Left lung (tissue), 14 donors: ENCODE data around the gene CLRN2. TPM values are rescaled to one million over a fixed set of nuclear protein-coding genes. Genes with fewer than 3 reads are reported as not detected.

Source experiments
- ATAC-seq: fragments of 200-7000 bp; cut with Tn5 transposase; one replicate; pipeline ENCODE4 v1.9.1; 2020; ENCODE audit warnings: moderate library complexity
- DNase-seq, 4 donors: peaks; one replicate each; pipeline ENCODE4 v3.0.0-alpha.2; 2013 to 2020
- H3K27ac ChIP-seq, 2 donors: fragments of 200-600 bp; sonication (generic) in 1 of 2; one replicate each; pipeline versions ENCODE4 v1.5.0 to v1.8.0; 2020 to 2021
- H3K27me3 ChIP-seq, 2 donors: fragments of 200-600 bp; sonication (generic) in 1 of 2; one replicate each; pipeline versions ENCODE4 v1.5.0 to v1.8.0; 2020 to 2021
- H3K36me3 ChIP-seq, 2 donors: fragments of 200-600 bp; sonication (generic) in 1 of 2; one replicate each; pipeline versions ENCODE4 v1.5.0 to v1.8.0; 2020 to 2021
- H3K4me1 ChIP-seq, 2 donors: fragments of 200-600 bp; one replicate each; pipeline ENCODE4 v1.8.0; 2021
- H3K4me3 ChIP-seq, 2 donors: fragments of 200-600 bp; sonication (generic) in 1 of 2; one replicate each; pipeline versions ENCODE4 v1.5.0 to v1.8.0; 2020 to 2021; ENCODE audit warnings: mild to moderate bottlenecking in 1 of 2
- H3K9me3 ChIP-seq, 2 donors: fragments of 200-600 bp; sonication (generic) in 1 of 2; one replicate each; pipeline versions ENCODE4 v1.5.0 to v1.8.0; 2020 to 2021
- intact Hi-C, 2 donors: fragments of 100-400 bp; cut with DNase I; formaldehyde crosslinking; loops; one replicate each; pipeline versions ENCODE4 v1.11.2 to v1.14.2; 2022
- long read RNA-seq, 12 donors: library from polyadenylated mRNA in 2 of 12; unstranded in 2 of 12; transcript quantifications; one replicate each; pipeline ENCODE4 v2.0.0 and lab custom pipeline, GENCODE V29; 2019 to 2026
- polyA plus RNA-seq, 6 donors: library from polyadenylated mRNA; unstranded; fragments of 120-200 nt; gene quantifications; one replicate each; pipeline ENCODE4 v1.2.1, GENCODE V29; 2013; ENCODE audit not compliant: insufficient read length in 6 of 6
- total RNA-seq, 2 donors: library from RNA; stranded (reverse); fragmentation: NEBNext Ultra II Directional; extraction: Animal tissue kit (Norgen Biotek cat#: 25700); gene quantifications; one replicate each; pipeline ENCODE4 v1.2.1, GENCODE V29; 2021
- TF ChIP-seq, protein P1 (sequence below), 2 donors: fragments of 200-600 bp; sonication (generic) in 1 of 2; IDR thresholded peaks; one replicate each; pipeline versions ENCODE4 v1.5.0 to v1.8.0; 2021; ENCODE audit warnings: antibody characterized with exemption in 2 of 2
- donor health status: DM: no; HTN: yes; CAD: no.
- donor health status: DM: no; HTN: no; CAD: no.

CLRN2 gene, protein sequence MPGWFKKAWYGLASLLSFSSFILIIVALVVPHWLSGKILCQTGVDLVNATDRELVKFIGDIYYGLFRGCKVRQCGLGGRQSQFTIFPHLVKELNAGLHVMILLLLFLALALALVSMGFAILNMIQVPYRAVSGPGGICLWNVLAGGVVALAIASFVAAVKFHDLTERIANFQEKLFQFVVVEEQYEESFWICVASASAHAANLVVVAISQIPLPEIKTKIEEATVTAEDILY
- total RNA-seq (not detected), polyA plus RNA-seq (under 1 TPM in 1 of 6 donors, not detected in 5; 0.20 TPM)
- long read RNA-seq, donor 1 = 0 reads
- long read RNA-seq, donor 2 = 0 reads
- long read RNA-seq, donor 3 = 0 reads
- long read RNA-seq, donor 4 = 0 reads
- long read RNA-seq, donor 5 = 0 reads
- long read RNA-seq, donor 6 = 0 reads
- long read RNA-seq, donor 7 = 0 reads
- long read RNA-seq, donor 8 = 0 reads
- long read RNA-seq, donor 9 = 0 reads
- long read RNA-seq, donor 10 = 0 reads
- long read RNA-seq, donor 11 = 0 reads
- long read RNA-seq, donor 12 = 0 reads

DNA sequence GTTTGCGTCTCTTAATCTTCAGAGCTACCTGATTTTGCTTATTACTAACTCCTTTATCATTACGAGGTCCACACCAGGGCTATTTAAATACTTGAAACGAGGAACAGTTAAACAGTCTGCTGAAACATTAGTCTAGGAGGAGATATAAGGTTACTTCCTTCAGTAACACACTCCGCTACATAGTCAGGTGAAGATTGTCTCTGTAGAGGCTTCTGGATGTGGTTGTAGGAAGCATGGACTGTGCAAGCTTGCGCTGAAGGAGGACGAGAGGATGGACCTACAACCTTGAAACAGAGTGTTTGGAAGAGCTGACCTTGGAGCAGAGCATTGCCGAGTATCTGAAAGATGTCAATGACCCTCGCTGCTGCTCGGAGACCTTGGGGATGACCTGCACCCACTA is at the start of gene CLRN2:
Gene CLRN2, plus strand, starts transcription at position 301 of the 400 bp plus-strand sequence. CDS start 102 bp downstream, outside the sequence.
- intact Hi-C loops = no loop called here
- TF ChIP-seq, protein P1, sequence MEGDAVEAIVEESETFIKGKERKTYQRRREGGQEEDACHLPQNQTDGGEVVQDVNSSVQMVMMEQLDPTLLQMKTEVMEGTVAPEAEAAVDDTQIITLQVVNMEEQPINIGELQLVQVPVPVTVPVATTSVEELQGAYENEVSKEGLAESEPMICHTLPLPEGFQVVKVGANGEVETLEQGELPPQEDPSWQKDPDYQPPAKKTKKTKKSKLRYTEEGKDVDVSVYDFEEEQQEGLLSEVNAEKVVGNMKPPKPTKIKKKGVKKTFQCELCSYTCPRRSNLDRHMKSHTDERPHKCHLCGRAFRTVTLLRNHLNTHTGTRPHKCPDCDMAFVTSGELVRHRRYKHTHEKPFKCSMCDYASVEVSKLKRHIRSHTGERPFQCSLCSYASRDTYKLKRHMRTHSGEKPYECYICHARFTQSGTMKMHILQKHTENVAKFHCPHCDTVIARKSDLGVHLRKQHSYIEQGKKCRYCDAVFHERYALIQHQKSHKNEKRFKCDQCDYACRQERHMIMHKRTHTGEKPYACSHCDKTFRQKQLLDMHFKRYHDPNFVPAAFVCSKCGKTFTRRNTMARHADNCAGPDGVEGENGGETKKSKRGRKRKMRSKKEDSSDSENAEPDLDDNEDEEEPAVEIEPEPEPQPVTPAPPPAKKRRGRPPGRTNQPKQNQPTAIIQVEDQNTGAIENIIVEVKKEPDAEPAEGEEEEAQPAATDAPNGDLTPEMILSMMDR (IDR thresholded peaks at IDR 0.05) = no peak
- no peak for DNase-seq

DNA sequence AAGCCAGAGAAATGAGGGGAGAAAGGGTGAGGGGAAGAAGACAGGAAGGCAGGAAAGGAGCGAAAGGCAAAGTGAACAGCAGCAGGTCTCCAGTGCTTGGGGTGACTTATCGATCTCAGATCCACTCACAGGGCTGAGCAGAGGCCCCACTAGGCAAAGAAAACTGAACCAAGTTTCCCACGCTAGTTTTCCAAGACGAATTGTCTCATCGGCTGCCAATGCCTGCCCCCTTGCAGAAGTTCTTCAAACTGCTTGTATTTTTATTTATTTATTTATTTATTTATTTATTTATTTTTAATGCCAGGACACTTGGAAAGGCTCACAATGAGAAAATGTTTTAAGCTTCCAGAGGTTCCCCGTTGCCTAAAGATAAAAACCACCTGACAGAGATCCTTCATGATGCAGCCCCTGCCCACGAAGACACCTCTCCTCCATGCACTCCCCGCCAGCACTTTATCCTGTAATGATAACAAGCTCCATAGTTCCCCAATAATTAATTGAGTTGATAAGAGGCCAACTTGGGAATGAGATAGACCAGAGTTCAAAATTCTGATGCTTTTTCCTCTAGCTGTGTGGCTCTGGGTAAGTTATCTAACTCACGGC is 46.2 kb upstream of the CLRN2 start:
- Histone ChIP-seq H3K27me3 (no peaks in the 10 kb centered on the region), H3K9me3 (no peaks in the 10 kb centered on the region), H3K4me1 (no peaks in the 10 kb centered on the region), H3K36me3 (no peaks in the 10 kb centered on the region), H3K4me3 (no peak overlapping the region), H3K27ac (no peak overlapping the region)
- ATAC-seq (no peak), DNase-seq (peak in 2 of 4 donors; percentile 23 to 48)
- TF ChIP-seq, protein P1 (IDR thresholded peaks at IDR 0.05) = peak; percentile 19 to 38
- intact Hi-C loops = no loop called here

More for the DNA sequence above, at the start of gene CLRN2:
- H3K4me3 ChIP-seq = no peak within 1 kb of the TSS
- ATAC-seq = no peak
- H3K27me3 ChIP-seq = no peaks in the 10 kb centered on the region
- no peaks in the 10 kb centered on the region for H3K36me3 ChIP-seq
- no peak within 1 kb of the TSS for H3K27ac ChIP-seq
- H3K9me3 ChIP-seq = no peaks in the 10 kb centered on the region
- H3K4me1 ChIP-seq = peaks cover 6 to 25% of the 10 kb centered on the region in 2 donors

DNA sequence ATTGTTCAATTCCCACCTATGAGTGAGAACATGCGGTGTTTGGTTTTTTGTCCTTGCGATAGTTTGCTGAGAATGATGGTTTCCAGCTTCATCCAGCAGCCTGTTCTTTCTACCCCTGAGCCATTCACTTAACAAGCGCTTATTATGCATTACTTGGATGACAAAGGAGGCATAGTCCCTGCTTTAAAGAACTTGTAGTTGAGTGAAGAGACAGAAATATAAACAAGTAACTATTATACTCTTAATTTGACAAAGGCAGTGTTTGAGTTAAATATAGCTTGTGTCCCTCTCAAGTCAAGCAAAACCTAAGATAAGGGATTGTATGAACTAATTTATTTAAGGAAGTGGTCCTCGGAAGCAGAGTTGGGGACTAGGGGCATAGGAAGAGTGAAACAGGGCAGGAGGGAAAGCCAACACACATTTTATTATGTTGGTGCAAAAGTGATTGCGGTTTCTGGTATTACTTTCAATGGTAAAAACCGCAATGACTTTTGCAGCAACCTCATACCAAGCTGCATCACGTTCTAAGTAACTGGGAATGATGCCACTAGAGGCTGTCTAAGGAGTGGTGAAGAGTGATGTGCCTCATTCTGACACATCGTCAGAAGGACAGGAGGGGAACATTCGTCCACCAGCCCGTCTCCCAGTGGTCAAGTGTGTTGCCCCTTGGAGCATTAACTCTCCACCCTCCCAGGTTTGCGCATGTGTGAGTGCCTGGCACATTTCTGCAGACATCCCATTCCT is 44.9 kb upstream of the CLRN2 start:
- no peak for ATAC-seq
- Histone ChIP-seq H3K27ac (no peak overlapping the region), H3K27me3 (no peaks in the 10 kb centered on the region), H3K9me3 (no peaks in the 10 kb centered on the region), H3K36me3 (no peaks in the 10 kb centered on the region), H3K4me3 (no peak overlapping the region), H3K4me1 (no peaks in the 10 kb centered on the region)
- TF ChIP-seq, protein P1 (IDR thresholded peaks at IDR 0.05) = no peak
- DNase-seq = peak in 2 of 4 donors; percentile 21 to 24
- intact Hi-C loops = no loop called here

DNA sequence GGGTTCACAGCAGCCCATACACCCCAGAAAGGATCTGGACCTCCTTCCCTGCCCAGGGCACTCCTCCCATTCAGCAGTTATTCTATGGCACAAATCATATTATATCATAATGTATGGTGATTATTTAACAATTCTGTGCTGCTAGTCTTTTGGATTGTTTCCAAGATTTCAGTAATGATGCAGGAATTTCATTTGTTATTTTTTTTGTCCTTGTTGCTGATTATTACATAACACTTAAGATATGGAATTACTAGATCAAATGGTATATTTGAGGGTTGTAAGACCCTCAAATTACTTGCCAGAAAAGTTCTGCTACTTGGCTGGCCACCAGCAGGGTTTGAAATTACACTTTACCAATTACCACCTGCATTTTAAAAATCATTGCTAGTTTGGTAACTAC is 39.5 kb upstream of the CLRN2 start:
- Histone ChIP-seq H3K4me3 (no peak overlapping the region), H3K27ac (no peak overlapping the region), H3K36me3 (no peaks in the 10 kb centered on the region), H3K4me1 (no peaks in the 10 kb centered on the region), H3K27me3 (no peaks in the 10 kb centered on the region), H3K9me3 (no peaks in the 10 kb centered on the region)
- intact Hi-C loops = no loop called here
- TF ChIP-seq, protein P1 (IDR thresholded peaks at IDR 0.05) = no peak
- no peak for ATAC-seq
- DNase-seq = no peak
